ENCODE data around the gene HNRNPA2B1.
"Not testable (repeated sequence)": the region's sequence is repeated elsewhere in the genome, so short reads cannot be mapped to it uniquely, and the experiment has no call there.

The HNRNPA2B1 gene

GRCh38 chr7:26175903-26176302, 24.6 kb downstream of the HNRNPA2B1 start:
- H3K4me3 Mint-ChIP-seq; H3K36me3 Mint-ChIP-seq (ENCODE audit: insufficient read depth); DNase-seq; ATAC-seq (replicated peaks); H3K9me3 Mint-ChIP-seq; H3K27ac Mint-ChIP-seq; H3K27me3 Mint-ChIP-seq: not testable (repeated sequence)
- peaks cover 11 to 14% of the 10 kb centered on the region in 2 donors for H3K4me1 Mint-ChIP-seq (ENCODE audit: low read depth in 2 of 2)

DNA sequence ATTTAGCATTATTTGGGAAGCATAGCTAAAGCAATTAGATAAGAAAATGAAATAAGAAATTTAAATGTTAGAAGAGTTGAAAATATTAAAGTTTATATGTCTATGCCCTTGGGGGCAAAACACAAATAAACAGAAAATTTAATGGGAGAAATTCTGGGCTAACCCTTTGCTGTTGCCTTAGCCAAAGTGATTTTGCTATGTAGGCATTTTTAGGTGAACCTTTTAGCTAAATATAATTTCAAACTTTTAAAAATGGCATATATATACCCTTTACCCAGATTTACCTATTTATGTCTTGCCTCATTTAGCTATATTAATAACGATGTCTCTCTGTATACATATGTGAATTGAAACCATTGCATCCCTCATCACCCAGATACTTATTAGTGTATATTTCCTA, 28.5 kb downstream of the HNRNPA2B1 start:
- Mint-ChIP-seq H3K27ac (no peak overlapping the region), H3K27me3 (no peaks in the 10 kb centered on the region), H3K4me3 (no peak overlapping the region), H3K9me3 (no peaks in the 10 kb centered on the region), H3K36me3 (ENCODE audit: insufficient read depth) (peaks cover 5% of the 10 kb centered on the region), H3K4me1 (ENCODE audit: low read depth in 2 of 2) (peaks cover 9 to 10% of the 10 kb centered on the region in 2 donors)
- DNase-seq (no peak), ATAC-seq (replicated peaks) (no peak)

- H3K27ac Mint-ChIP-seq: no peak overlapping the region
- no peak for ATAC-seq (replicated peaks)
- H3K4me1 Mint-ChIP-seq (ENCODE audit: low read depth in 2 of 2): peaks cover 13 to 15% of the 10 kb centered on the region in 2 donors
- no peaks in the 10 kb centered on the region for H3K27me3 Mint-ChIP-seq
- no peaks in the 10 kb centered on the region for H3K9me3 Mint-ChIP-seq
- H3K4me3 Mint-ChIP-seq: no peak overlapping the region
- no peak for DNase-seq
- H3K36me3 Mint-ChIP-seq (ENCODE audit: insufficient read depth): peaks cover 5% of the 10 kb centered on the region
These were observed 28.9 kb downstream of the HNRNPA2B1 start for GRCh38 chr7:26171601-26172000.

GRCh38 chr7:26170663-26171062, 29.9 kb downstream of the HNRNPA2B1 start:
- Mint-ChIP-seq H3K27me3 (no peaks in the 10 kb centered on the region), H3K4me1 (ENCODE audit: low read depth in 2 of 2) (peaks cover 18% of the 10 kb centered on the region in 2 donors), H3K27ac (no peak overlapping the region), H3K36me3 (ENCODE audit: insufficient read depth) (peaks cover 5% of the 10 kb centered on the region), H3K4me3 (no peak overlapping the region), H3K9me3 (no peaks in the 10 kb centered on the region)
- ATAC-seq (replicated peaks): no peak
- no peak for DNase-seq

- no peak for DNase-seq
- H3K27ac Mint-ChIP-seq: no peak overlapping the region
- ATAC-seq (replicated peaks): no peak
- H3K27me3 Mint-ChIP-seq: no peaks in the 10 kb centered on the region
- no peak overlapping the region for H3K4me3 Mint-ChIP-seq
- peaks cover 18% of the 10 kb centered on the region in 2 donors for H3K4me1 Mint-ChIP-seq (ENCODE audit: low read depth in 2 of 2)
- H3K36me3 Mint-ChIP-seq (ENCODE audit: insufficient read depth): peaks cover 5% of the 10 kb centered on the region
- no peaks in the 10 kb centered on the region for H3K9me3 Mint-ChIP-seq
These were observed 31.3 kb downstream of the HNRNPA2B1 start for GRCh38 chr7:26169271-26169670.

DNA sequence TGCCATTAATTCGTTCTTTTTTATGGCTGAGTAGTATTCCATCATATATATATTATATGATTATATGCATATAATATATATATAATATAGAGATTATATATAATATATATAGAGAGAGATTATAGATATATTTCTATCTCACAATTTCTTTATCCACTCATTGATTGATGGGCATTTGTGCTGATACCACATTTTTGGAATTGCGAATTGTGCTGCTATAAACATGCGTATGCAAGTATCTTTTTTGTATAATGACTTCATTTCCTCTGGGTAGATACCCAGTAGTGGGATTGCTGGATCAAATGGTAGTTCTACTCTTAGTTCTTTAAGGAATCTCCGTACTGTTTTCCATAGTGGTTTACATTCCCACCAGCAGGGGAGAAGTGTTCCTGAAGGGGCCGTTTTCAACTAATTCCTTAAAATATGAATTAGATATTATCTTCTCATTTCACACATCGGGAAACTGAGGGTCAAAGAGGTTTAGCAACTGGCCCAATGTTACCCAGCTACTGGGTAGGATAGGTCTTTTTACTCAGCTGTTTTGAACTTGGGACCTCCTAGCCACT, 32.0 kb downstream of the HNRNPA2B1 start:
- no peak overlapping the region for H3K27ac Mint-ChIP-seq
- peaks cover 16 to 18% of the 10 kb centered on the region in 2 donors for H3K4me1 Mint-ChIP-seq (ENCODE audit: low read depth in 2 of 2)
- peaks cover 3% of the 10 kb centered on the region for H3K36me3 Mint-ChIP-seq (ENCODE audit: insufficient read depth)
- H3K4me3 Mint-ChIP-seq: no peak overlapping the region
- H3K9me3 Mint-ChIP-seq: no peaks in the 10 kb centered on the region
- DNase-seq (no peak), ATAC-seq (replicated peaks) (no peak)
- no peaks in the 10 kb centered on the region for H3K27me3 Mint-ChIP-seq

DNA sequence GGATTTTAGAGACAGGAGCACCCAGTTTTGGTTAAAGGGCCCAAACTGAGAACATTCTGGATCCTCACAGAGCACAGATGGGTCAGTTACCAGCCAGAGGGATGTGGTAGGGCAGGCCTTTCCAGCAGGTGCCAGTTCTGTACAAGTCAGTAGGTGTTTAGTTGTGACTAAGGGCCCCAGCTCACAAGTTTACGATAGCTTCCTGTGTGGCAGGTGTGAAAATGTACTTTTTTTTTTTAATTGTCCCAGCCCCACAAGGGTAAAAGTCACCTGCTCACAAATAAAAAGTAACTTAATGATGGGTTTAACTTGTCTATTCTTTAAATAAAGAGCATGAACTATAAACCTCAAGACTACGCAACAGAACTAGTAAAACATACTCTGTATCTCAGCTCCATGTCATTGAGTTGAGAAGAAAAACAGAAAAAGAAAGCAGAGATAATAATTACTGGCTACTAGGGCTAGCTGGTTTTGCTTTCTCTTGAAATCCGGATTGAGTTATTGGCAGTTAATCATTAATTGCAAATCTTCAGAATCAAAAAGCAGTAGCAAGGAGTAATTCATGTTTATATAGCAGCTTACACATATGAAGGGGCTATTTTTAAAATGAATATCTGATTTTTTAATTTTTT, 33.1 kb downstream of the HNRNPA2B1 start:
- ATAC-seq (replicated peaks) (peak; percentile 98), DNase-seq (peak; percentile 34 to 44 (median 43))
- peak overlapping the region; percentile 82 to 88 for H3K27ac Mint-ChIP-seq
- H3K9me3 Mint-ChIP-seq: no peaks in the 10 kb centered on the region
- H3K36me3 Mint-ChIP-seq (ENCODE audit: insufficient read depth): peaks cover 3% of the 10 kb centered on the region
- peak overlapping the region; percentile 43 to 59 for H3K4me3 Mint-ChIP-seq
- peaks cover 16 to 18% of the 10 kb centered on the region in 2 donors for H3K4me1 Mint-ChIP-seq (ENCODE audit: low read depth in 2 of 2)
- H3K27me3 Mint-ChIP-seq: no peaks in the 10 kb centered on the region

DNA sequence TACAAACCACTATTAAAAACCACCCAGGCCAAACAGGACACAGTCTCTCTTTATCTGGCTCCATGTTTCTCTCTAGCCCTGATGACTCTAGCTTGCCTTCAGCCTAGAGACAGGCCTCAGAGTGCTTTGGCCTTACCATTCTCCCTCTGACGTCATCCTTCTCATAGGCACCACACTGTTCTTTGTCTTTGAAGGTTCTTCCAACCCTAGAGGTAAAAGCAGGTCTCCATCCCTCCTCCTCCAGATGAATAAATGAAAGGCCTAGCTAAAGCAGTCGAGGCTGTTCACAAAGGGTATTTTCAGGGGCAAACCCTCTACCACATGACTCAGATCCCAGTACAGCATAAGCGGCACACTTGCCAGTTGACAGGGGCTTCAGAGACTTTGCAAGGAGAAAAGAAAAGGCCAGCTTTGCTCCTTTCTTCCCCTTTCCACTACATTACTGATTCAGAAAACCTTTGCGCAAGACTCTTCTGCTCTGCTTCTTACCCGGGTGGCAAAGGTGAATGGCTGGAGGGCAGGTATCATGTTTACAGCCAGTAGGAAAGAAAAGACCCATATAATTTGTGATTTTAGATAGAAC, 33.8 kb downstream of the HNRNPA2B1 start:
- DNase-seq (no peak), ATAC-seq (replicated peaks) (peak; percentile 30)
- Mint-ChIP-seq H3K4me3 (peak overlapping the region; percentile 43 to 59), H3K36me3 (ENCODE audit: insufficient read depth) (peaks cover 3% of the 10 kb centered on the region), H3K27me3 (no peaks in the 10 kb centered on the region), H3K4me1 (ENCODE audit: low read depth in 2 of 2) (peaks cover 16 to 18% of the 10 kb centered on the region in 2 donors), H3K27ac (peak overlapping the region; percentile 82 to 88), H3K9me3 (no peaks in the 10 kb centered on the region)

- Mint-ChIP-seq H3K27ac (peak overlapping the region; percentile 82 to 88), H3K4me3 (peak overlapping the region; percentile 43 to 59), H3K36me3 (ENCODE audit: insufficient read depth) (peaks cover 3% of the 10 kb centered on the region), H3K9me3 (no peaks in the 10 kb centered on the region), H3K27me3 (no peaks in the 10 kb centered on the region), H3K4me1 (ENCODE audit: low read depth in 2 of 2) (peaks cover 15 to 16% of the 10 kb centered on the region in 2 donors)
- DNase-seq (no peak), ATAC-seq (replicated peaks) (no peak)
These were observed 34.4 kb downstream of the HNRNPA2B1 start for GRCh38 chr7:26165950-26166683.

GRCh38 chr7:26163804-26164203, 36.7 kb downstream of the HNRNPA2B1 start:
- DNase-seq; H3K27ac Mint-ChIP-seq; H3K4me3 Mint-ChIP-seq; H3K9me3 Mint-ChIP-seq; H3K36me3 Mint-ChIP-seq (ENCODE audit: insufficient read depth); H3K27me3 Mint-ChIP-seq; ATAC-seq (replicated peaks): not testable (repeated sequence)
- peaks cover 20% of the 10 kb centered on the region in 2 donors for H3K4me1 Mint-ChIP-seq (ENCODE audit: low read depth in 2 of 2)

GRCh38 chr7:26162431-26162830, 38.1 kb downstream of the HNRNPA2B1 start:
- H3K27ac Mint-ChIP-seq: peak overlapping the region in 1 of 2 donors; percentile 62
- H3K4me1 Mint-ChIP-seq (ENCODE audit: low read depth in 2 of 2): peaks cover 16 to 24% of the 10 kb centered on the region in 2 donors
- no peaks in the 10 kb centered on the region for H3K36me3 Mint-ChIP-seq (ENCODE audit: insufficient read depth)

DNA sequence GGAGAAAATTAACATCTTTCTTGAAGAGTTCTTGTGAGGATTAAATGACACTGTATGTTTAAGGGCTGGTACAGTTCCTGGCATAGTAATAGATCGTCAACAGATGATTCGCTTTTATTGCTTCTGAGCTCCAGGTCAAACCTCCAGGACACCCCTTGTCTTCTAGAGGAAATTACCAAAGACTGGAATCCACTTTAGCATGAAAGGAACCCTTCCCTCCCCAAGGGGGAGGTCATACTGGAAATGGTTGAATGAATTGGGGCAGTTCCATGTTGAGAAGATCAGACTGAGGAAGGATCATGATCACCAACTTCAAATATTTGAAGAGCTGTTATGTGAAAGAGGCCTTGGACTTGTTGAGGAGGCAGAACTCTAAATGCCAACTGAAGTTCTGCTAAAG, 39.6 kb downstream of the HNRNPA2B1 start:
- Mint-ChIP-seq H3K27me3 (no peaks in the 10 kb centered on the region), H3K36me3 (ENCODE audit: insufficient read depth) (peaks cover 3% of the 10 kb centered on the region), H3K4me1 (ENCODE audit: low read depth in 2 of 2) (peaks cover 14 to 19% of the 10 kb centered on the region in 2 donors), H3K27ac (no peak overlapping the region), H3K9me3 (no peaks in the 10 kb centered on the region), H3K4me3 (no peak overlapping the region)
- DNase-seq: no peak
- ATAC-seq (replicated peaks): no peak

More at GRCh38 chr7:26162431-26162830, 38.1 kb downstream of the HNRNPA2B1 start:
- DNase-seq (no peak), ATAC-seq (replicated peaks) (no peak)
- Mint-ChIP-seq H3K4me3 (no peak overlapping the region), H3K9me3 (no peaks in the 10 kb centered on the region), H3K27me3 (no peaks in the 10 kb centered on the region)

DNA sequence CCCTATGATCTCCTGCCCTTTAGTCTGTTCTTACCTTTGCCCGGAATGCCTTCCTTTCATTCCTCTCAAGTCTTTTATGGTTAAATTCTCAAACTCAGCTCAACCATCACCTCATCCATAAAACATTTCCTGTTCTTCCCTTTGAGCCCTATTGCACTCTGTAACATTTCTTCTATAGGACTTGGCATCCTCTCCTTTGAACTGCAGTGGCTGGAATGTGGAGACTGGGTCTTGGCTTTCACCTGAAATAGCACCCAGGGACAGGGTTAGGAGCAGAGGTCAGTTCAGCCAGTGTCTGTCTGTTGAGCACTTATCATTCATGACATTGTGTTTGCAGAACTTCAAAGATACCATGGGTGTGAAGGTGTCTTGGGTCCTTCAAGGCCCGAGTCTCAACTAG, 41.3 kb downstream of the HNRNPA2B1 start:
- Mint-ChIP-seq H3K4me1 (ENCODE audit: low read depth in 2 of 2) (peaks cover 29 to 34% of the 10 kb centered on the region in 2 donors), H3K27ac (peak overlapping the region; percentile 0 to 88), H3K4me3 (no peak overlapping the region), H3K9me3 (no peaks in the 10 kb centered on the region), H3K36me3 (ENCODE audit: insufficient read depth) (peaks cover 6% of the 10 kb centered on the region), H3K27me3 (no peaks in the 10 kb centered on the region)
- ATAC-seq (replicated peaks) (no peak), DNase-seq (no peak)
